ENCODE measurements around the gene TSHZ2.

GRCh38 chr20:53283011-53283410 lies 310.9 kb downstream of the TSHZ2 start:
- TF ChIP-seq, protein P1, sequence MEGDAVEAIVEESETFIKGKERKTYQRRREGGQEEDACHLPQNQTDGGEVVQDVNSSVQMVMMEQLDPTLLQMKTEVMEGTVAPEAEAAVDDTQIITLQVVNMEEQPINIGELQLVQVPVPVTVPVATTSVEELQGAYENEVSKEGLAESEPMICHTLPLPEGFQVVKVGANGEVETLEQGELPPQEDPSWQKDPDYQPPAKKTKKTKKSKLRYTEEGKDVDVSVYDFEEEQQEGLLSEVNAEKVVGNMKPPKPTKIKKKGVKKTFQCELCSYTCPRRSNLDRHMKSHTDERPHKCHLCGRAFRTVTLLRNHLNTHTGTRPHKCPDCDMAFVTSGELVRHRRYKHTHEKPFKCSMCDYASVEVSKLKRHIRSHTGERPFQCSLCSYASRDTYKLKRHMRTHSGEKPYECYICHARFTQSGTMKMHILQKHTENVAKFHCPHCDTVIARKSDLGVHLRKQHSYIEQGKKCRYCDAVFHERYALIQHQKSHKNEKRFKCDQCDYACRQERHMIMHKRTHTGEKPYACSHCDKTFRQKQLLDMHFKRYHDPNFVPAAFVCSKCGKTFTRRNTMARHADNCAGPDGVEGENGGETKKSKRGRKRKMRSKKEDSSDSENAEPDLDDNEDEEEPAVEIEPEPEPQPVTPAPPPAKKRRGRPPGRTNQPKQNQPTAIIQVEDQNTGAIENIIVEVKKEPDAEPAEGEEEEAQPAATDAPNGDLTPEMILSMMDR (IDR thresholded peaks at IDR 0.05; ENCODE audit: poor library complexity, severe bottlenecking) = no peak
- TF ChIP-seq POLR2AphosphoS5 (IDR thresholded peaks at IDR 0.05) = no peak
- TF ChIP-seq EP300 (conservative IDR thresholded peaks at IDR 0.05; ENCODE audit: poor library complexity, severe bottlenecking) = no peak
- TF ChIP-seq SMC3 (conservative IDR thresholded peaks at IDR 0.05; ENCODE audit: poor library complexity) = no peak
- no peak for TF ChIP-seq TAF1 (IDR thresholded peaks at IDR 0.05; ENCODE audit: low read depth)
- no peak for TF ChIP-seq EZH2 (IDR thresholded peaks at IDR 0.05; ENCODE audit: borderline replicate concordance, insufficient read depth, low read length, poor library complexity, severe bottlenecking)
- TF ChIP-seq MXI1 (conservative IDR thresholded peaks at IDR 0.05; ENCODE audit: poor library complexity, severe bottlenecking) = no peak
- TF ChIP-seq REST (IDR thresholded peaks at IDR 0.05; ENCODE audit: borderline replicate concordance) = no peak
- TF ChIP-seq RAD21 (conservative IDR thresholded peaks at IDR 0.05) = no peak
